GM23338 (cell line): ENCODE results near the gene GCM1.

ENCODE experiments used
- EZH2 ChIP-seq: fragments of 200-600 bp; sonication (generic); IDR thresholded peaks from one replicate; pipeline ENCODE4 v1.8.0; 2017; ENCODE audit warnings: antibody characterized with exemption, mild to moderate bottlenecking, low read depth; ENCODE audit not compliant: unreplicated experiment
- EZH2phosphoT487 ChIP-seq: fragments of 200-600 bp; sonication (generic); IDR thresholded peaks from one replicate; pipeline ENCODE4 v1.8.1; 2018; ENCODE audit warnings: antibody characterized with exemption; ENCODE audit not compliant: unreplicated experiment
- NANOG ChIP-seq: IDR thresholded peaks from 2 replicates; pipeline ENCODE4 v1.6.1; 2016; ENCODE audit warnings: antibody characterized with exemption, borderline replicate concordance
- POLR2AphosphoS5 ChIP-seq: IDR thresholded peaks from 2 replicates; pipeline ENCODE4 v1.6.1; 2016; ENCODE audit warnings: antibody characterized with exemption, low read depth
- TF ChIP-seq, protein P1 (sequence below), 2 experiments: fragments of 200-600 bp in 1 of 2; sonication (generic) in 1 of 2; conservative IDR thresholded peaks; 2 replicates each; pipeline versions ENCODE4 v1.5.1 to v1.6.1; 2016 to 2017; ENCODE audit warnings: antibody characterized with exemption in 2 of 2, low read depth in 2 of 2, mild to moderate bottlenecking in 2 of 2, moderate library complexity in 1 of 2
- TF ChIP-seq, protein P2 (sequence below): IDR thresholded peaks from one replicate; pipeline ENCODE4 v1.6.1; 2018; ENCODE audit warnings: antibody characterized with exemption; ENCODE audit not compliant: unreplicated experiment
- TF ChIP-seq, protein P3 (sequence below): IDR thresholded peaks from 2 replicates; pipeline ENCODE4 v1.6.1; 2016; ENCODE audit warnings: antibody characterized with exemption

DNA sequence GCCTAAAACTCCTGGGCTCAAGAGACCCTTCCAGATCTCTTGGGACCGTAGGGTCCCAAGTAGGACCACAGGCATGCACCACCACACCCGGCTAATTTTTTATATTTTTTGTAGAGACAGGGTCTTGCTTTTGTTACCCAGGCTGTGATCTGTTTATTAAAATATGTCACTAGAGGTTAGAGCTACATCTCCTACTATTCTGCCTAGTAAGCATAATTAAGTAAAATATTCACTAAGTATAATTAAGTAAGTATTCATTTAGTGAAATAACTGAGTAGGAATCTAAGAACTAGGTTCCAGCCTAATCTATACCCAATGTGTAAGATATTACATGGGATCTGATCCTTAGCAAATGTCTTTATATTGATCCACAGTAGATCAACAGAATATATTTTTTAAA, 40.2 kb upstream of the GCM1 start:
- TF ChIP-seq POLR2AphosphoS5 (no peak), EZH2phosphoT487 (no peak), EZH2 (no peak), NANOG (no peak)
- TF ChIP-seq, protein P1, sequence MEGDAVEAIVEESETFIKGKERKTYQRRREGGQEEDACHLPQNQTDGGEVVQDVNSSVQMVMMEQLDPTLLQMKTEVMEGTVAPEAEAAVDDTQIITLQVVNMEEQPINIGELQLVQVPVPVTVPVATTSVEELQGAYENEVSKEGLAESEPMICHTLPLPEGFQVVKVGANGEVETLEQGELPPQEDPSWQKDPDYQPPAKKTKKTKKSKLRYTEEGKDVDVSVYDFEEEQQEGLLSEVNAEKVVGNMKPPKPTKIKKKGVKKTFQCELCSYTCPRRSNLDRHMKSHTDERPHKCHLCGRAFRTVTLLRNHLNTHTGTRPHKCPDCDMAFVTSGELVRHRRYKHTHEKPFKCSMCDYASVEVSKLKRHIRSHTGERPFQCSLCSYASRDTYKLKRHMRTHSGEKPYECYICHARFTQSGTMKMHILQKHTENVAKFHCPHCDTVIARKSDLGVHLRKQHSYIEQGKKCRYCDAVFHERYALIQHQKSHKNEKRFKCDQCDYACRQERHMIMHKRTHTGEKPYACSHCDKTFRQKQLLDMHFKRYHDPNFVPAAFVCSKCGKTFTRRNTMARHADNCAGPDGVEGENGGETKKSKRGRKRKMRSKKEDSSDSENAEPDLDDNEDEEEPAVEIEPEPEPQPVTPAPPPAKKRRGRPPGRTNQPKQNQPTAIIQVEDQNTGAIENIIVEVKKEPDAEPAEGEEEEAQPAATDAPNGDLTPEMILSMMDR (conservative IDR thresholded peaks at IDR 0.05; ENCODE audit: low read depth in 2 of 2): no peak
- TF ChIP-seq, protein P2, sequence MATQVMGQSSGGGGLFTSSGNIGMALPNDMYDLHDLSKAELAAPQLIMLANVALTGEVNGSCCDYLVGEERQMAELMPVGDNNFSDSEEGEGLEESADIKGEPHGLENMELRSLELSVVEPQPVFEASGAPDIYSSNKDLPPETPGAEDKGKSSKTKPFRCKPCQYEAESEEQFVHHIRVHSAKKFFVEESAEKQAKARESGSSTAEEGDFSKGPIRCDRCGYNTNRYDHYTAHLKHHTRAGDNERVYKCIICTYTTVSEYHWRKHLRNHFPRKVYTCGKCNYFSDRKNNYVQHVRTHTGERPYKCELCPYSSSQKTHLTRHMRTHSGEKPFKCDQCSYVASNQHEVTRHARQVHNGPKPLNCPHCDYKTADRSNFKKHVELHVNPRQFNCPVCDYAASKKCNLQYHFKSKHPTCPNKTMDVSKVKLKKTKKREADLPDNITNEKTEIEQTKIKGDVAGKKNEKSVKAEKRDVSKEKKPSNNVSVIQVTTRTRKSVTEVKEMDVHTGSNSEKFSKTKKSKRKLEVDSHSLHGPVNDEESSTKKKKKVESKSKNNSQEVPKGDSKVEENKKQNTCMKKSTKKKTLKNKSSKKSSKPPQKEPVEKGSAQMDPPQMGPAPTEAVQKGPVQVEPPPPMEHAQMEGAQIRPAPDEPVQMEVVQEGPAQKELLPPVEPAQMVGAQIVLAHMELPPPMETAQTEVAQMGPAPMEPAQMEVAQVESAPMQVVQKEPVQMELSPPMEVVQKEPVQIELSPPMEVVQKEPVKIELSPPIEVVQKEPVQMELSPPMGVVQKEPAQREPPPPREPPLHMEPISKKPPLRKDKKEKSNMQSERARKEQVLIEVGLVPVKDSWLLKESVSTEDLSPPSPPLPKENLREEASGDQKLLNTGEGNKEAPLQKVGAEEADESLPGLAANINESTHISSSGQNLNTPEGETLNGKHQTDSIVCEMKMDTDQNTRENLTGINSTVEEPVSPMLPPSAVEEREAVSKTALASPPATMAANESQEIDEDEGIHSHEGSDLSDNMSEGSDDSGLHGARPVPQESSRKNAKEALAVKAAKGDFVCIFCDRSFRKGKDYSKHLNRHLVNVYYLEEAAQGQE: no peak
- TF ChIP-seq, protein P3, sequence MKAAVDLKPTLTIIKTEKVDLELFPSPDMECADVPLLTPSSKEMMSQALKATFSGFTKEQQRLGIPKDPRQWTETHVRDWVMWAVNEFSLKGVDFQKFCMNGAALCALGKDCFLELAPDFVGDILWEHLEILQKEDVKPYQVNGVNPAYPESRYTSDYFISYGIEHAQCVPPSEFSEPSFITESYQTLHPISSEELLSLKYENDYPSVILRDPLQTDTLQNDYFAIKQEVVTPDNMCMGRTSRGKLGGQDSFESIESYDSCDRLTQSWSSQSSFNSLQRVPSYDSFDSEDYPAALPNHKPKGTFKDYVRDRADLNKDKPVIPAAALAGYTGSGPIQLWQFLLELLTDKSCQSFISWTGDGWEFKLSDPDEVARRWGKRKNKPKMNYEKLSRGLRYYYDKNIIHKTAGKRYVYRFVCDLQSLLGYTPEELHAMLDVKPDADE: no peak
